ENCODE measurements around the gene KDSR.

- TF ChIP-seq GABPA (IDR thresholded peaks at IDR 0.05 in 1 of 2, conservative IDR thresholded peaks at IDR 0.05 in 1 of 2) (no peak), ATF3 (IDR thresholded peaks at IDR 0.05) (no peak), CTCF (IDR thresholded peaks at IDR 0.05; ENCODE audit: low read depth, low read length, missing input control) (no peak), MAX (IDR thresholded peaks at IDR 0.05) (no peak), YY1 (IDR thresholded peaks at IDR 0.05) (no peak), FOXA1 (IDR thresholded peaks at IDR 0.05) (no peak), REST (IDR thresholded peaks at IDR 0.05) (no peak), ZBTB33 (IDR thresholded peaks at IDR 0.05) (no peak), TAF1 (conservative IDR thresholded peaks at IDR 0.05) (no peak)
Measured at GRCh38 chr18:63350230-63350629, 16.8 kb downstream of the KDSR start.

Data from liver (tissue), 3 donors.